ENCODE results near the gene PSME3IP1.

PSME3IP1 gene

GRCh38 chr16:57134982-57135381 is 50.9 kb downstream of the PSME3IP1 start:
- Mint-ChIP-seq H3K4me3 (peak overlapping the region; percentile 81), H3K9me3 (no peaks in the 10 kb centered on the region), H3K27me3 (ENCODE audit: low read depth) (no peaks in the 10 kb centered on the region), H3K36me3 (ENCODE audit: low read depth) (peaks cover 8% of the 10 kb centered on the region), H3K27ac (peak overlapping the region; percentile 88), H3K4me1 (ENCODE audit: low read depth) (peaks cover 34% of the 10 kb centered on the region)

DNA sequence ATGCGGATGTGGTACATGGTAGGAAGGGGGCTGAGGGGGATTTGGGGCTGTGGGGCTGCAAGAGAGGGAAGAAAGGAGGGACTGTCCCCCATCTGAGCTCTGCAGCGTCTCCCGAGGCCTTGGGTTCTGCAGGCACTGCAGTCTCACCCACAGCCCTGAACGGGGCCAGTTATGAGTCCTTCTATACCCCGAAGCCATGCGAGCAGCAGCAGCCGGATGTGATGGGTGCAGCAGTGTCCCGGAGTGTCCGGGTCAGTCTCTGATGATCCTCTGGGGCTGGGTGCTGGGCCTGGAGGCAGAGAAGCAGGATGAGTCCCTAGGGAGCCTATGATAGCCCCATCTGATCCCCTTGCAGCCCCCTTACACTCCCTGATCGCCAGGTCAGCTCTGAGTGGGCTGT is 52.0 kb downstream of the PSME3IP1 start:
- Mint-ChIP-seq H3K9me3 (no peaks in the 10 kb centered on the region), H3K4me3 (no peak overlapping the region), H3K36me3 (ENCODE audit: low read depth) (peaks cover 8% of the 10 kb centered on the region), H3K27me3 (ENCODE audit: low read depth) (no peaks in the 10 kb centered on the region), H3K4me1 (ENCODE audit: low read depth) (peaks cover 38% of the 10 kb centered on the region), H3K27ac (peak overlapping the region; percentile 88)

- H3K27ac Mint-ChIP-seq, result no peak overlapping the region
- H3K4me1 Mint-ChIP-seq (ENCODE audit: low read depth), result peaks cover 40% of the 10 kb centered on the region
- H3K9me3 Mint-ChIP-seq, result no peaks in the 10 kb centered on the region
- H3K4me3 Mint-ChIP-seq, result no peak overlapping the region
- no peaks in the 10 kb centered on the region for H3K27me3 Mint-ChIP-seq (ENCODE audit: low read depth)
- peaks cover 3% of the 10 kb centered on the region for H3K36me3 Mint-ChIP-seq (ENCODE audit: low read depth)
These were observed 52.8 kb downstream of the PSME3IP1 start for GRCh38 chr16:57133031-57133430.

- no peaks in the 10 kb centered on the region for H3K27me3 Mint-ChIP-seq (ENCODE audit: low read depth)
- no peaks in the 10 kb centered on the region for H3K9me3 Mint-ChIP-seq
- H3K4me3 Mint-ChIP-seq, result no peak overlapping the region
- H3K27ac Mint-ChIP-seq, result peak overlapping the region; percentile 65
- peaks cover 3% of the 10 kb centered on the region for H3K36me3 Mint-ChIP-seq (ENCODE audit: low read depth)
- H3K4me1 Mint-ChIP-seq (ENCODE audit: low read depth), result peaks cover 43% of the 10 kb centered on the region
These were observed 53.4 kb downstream of the PSME3IP1 start for GRCh38 chr16:57132470-57132869.

GRCh38 chr16:57131351-57131970 is 54.4 kb downstream of the PSME3IP1 start:
- Mint-ChIP-seq H3K4me3 (no peak overlapping the region), H3K27ac (peak overlapping the region; percentile 65), H3K9me3 (no peaks in the 10 kb centered on the region), H3K4me1 (ENCODE audit: low read depth) (peaks cover 47% of the 10 kb centered on the region), H3K36me3 (ENCODE audit: low read depth) (peaks cover 3% of the 10 kb centered on the region), H3K27me3 (ENCODE audit: low read depth) (no peaks in the 10 kb centered on the region)

DNA sequence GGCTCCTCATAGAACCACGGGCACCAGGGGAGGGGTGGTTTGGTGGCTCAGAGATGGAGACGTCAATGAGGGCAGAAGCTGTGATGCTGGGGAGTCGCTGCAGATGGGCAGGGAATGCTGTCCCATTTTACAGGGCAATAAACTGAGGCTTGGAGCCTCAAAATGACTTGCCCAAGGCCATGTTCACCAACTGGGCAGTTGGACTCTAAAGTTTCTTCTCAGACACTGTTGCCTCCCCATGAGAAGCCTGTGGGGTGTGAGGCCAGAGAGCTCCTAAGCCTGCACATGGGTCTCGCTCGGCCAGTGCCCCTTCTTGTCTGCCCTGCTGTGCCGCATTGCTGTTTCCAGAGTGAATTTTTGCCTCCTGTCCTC is 54.9 kb downstream of the PSME3IP1 start:
- H3K9me3 Mint-ChIP-seq, result no peaks in the 10 kb centered on the region
- H3K36me3 Mint-ChIP-seq (ENCODE audit: low read depth), result peaks cover 3% of the 10 kb centered on the region
- peaks cover 48% of the 10 kb centered on the region for H3K4me1 Mint-ChIP-seq (ENCODE audit: low read depth)
- H3K27ac Mint-ChIP-seq, result no peak overlapping the region
- H3K4me3 Mint-ChIP-seq, result no peak overlapping the region
- H3K27me3 Mint-ChIP-seq (ENCODE audit: low read depth), result no peaks in the 10 kb centered on the region

- H3K4me1 Mint-ChIP-seq (ENCODE audit: low read depth), result peaks cover 44% of the 10 kb centered on the region
- no peaks in the 10 kb centered on the region for H3K36me3 Mint-ChIP-seq (ENCODE audit: low read depth)
- H3K27ac Mint-ChIP-seq, result peak overlapping the region; percentile 95
- H3K4me3 Mint-ChIP-seq, result peak overlapping the region; percentile 74
- H3K9me3 Mint-ChIP-seq, result no peaks in the 10 kb centered on the region
- H3K27me3 Mint-ChIP-seq (ENCODE audit: low read depth), result no peaks in the 10 kb centered on the region
These were observed 57.0 kb downstream of the PSME3IP1 start for GRCh38 chr16:57128771-57129389.

DNA sequence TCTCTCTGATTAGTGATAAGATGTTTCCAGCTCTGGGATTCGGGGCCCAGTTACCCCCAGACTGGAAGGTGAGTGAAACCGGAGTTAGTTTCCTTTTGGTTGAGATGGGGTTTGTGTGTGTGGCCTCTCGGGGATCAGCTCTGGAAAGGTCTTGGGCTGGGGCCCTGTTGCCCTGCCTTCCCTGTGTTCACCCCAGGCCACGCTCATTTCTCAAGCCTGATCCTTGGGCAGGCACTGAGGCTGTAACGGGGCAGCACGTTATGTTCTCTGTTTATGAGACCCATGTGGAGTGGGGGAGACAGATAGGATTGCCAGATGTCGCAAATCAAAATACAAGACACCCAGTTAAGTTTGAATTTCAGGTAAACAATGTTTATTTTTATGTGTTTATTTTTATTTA is 58.0 kb downstream of the PSME3IP1 start:
- Mint-ChIP-seq H3K27me3 (ENCODE audit: low read depth) (no peaks in the 10 kb centered on the region), H3K4me3 (no peak overlapping the region), H3K4me1 (ENCODE audit: low read depth) (peaks cover 48% of the 10 kb centered on the region), H3K27ac (peak overlapping the region; percentile 32), H3K36me3 (ENCODE audit: low read depth) (no peaks in the 10 kb centered on the region), H3K9me3 (no peaks in the 10 kb centered on the region)

DNA sequence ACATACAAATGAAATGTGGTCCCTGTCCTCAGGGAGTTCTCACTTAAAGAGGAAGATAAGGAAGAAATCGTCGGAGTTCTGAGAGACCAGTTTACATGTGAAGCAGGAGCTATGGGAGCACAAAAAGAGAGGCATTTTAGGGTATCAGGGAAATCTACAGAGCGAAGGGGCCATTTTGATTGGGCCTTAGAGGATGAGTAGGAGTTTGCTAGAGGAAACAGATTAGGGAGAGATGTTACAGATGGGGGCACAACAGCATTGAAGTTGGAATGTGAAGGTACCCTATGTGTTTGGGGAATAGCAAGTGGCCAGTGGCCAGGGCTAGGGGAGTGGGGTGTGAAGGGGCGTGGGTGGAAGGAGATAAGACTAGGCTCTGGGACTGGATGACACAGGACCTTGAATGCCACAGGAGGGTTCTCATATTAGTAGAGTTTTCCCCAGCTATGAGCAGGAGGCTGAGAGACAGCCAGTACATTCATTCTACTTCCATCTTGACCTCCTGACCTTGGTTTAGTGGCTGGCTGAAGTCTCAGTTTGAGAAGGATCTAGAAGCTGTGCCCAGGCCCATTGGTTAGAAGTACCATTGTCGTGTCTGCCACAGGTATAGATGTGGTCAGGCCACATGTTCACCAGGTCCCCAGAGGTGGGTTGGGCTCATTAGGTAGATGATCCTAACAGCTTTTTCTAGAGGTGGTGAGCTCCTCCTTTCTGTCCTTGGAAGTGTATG is 58.6 kb downstream of the PSME3IP1 start:
- Mint-ChIP-seq H3K9me3 (no peaks in the 10 kb centered on the region), H3K4me3 (no peak overlapping the region), H3K36me3 (ENCODE audit: low read depth) (no peaks in the 10 kb centered on the region), H3K27me3 (ENCODE audit: low read depth) (no peaks in the 10 kb centered on the region), H3K4me1 (ENCODE audit: low read depth) (peaks cover 46% of the 10 kb centered on the region), H3K27ac (peak overlapping the region; percentile 72)

GRCh38 chr16:57126411-57126810 is 59.4 kb downstream of the PSME3IP1 start:
- Mint-ChIP-seq H3K4me3 (no peak overlapping the region), H3K27me3 (ENCODE audit: low read depth) (no peaks in the 10 kb centered on the region), H3K27ac (peak overlapping the region; percentile 72), H3K36me3 (ENCODE audit: low read depth) (peaks cover under 1% of the 10 kb centered on the region), H3K9me3 (no peaks in the 10 kb centered on the region), H3K4me1 (ENCODE audit: low read depth) (peaks cover 42% of the 10 kb centered on the region)

- peaks cover 42% of the 10 kb centered on the region for H3K4me1 Mint-ChIP-seq (ENCODE audit: low read depth)
- no peak overlapping the region for H3K4me3 Mint-ChIP-seq
- H3K9me3 Mint-ChIP-seq, result no peaks in the 10 kb centered on the region
- no peaks in the 10 kb centered on the region for H3K27me3 Mint-ChIP-seq (ENCODE audit: low read depth)
- H3K36me3 Mint-ChIP-seq (ENCODE audit: low read depth), result peaks cover 3% of the 10 kb centered on the region
- H3K27ac Mint-ChIP-seq, result no peak overlapping the region
These were observed 59.9 kb downstream of the PSME3IP1 start for GRCh38 chr16:57125969-57126368.

DNA sequence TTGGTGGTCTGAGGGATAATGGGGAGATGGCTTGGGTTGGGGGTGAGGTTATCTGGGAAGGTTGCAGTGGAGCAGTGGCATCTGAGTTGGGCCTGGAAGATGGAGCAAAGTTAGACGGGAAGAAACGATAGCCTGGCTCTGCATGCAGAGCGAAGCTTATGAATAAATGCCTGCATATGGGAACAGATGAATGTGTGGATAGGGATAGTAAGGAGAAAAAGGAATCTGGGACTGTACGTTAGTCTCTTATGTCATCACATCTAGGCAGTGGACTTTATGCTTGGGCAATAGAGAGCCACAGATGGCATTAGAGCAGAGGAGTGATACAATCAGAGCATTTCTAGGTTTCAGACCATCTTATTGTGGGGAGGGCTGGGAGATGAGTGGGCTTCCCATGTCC is 60.5 kb downstream of the PSME3IP1 start:
- Mint-ChIP-seq H3K9me3 (no peaks in the 10 kb centered on the region), H3K27ac (no peak overlapping the region)

DNA sequence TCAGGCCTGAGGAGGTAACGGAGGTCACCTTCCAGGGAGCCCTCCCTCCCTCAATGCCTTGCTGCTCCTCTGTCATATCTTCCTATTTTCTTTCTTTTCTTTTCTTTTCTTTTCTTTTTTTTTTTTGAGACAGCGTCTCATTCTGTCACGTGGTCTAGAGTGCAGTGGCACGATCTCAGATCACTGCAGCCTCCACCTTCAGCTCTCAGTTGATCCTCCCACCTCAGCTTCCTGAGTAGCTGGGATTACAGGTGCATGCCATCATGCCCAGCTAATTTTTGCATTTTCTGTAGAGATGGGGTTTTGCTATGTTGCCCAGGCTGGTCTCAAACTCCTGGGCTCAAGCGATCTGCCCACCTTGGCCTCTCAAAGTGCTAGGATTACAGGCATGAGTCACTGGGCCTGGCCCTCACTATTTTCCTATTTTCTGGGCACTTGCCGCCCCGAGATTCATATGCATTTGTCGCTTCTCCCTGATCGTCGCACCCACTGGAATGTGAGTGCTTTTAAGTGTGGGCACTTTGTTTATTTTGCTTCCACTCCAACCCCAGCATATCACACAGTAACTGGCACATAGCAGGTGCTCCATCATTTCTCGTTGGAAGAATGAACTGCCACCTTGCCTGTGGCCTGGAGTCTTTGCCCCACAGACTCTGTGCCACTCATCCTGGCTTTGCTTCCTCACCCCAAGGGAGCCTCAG is 61.7 kb downstream of the PSME3IP1 start:
- Mint-ChIP-seq H3K9me3 (no peaks in the 10 kb centered on the region), H3K4me3 (no peak overlapping the region), H3K27me3 (ENCODE audit: low read depth) (no peaks in the 10 kb centered on the region), H3K27ac (peak overlapping the region; percentile 15), H3K36me3 (ENCODE audit: low read depth) (peaks cover 3% of the 10 kb centered on the region), H3K4me1 (ENCODE audit: low read depth) (peaks cover 37% of the 10 kb centered on the region)

More for the DNA sequence above, 60.5 kb downstream of the PSME3IP1 start:
- peaks cover 3% of the 10 kb centered on the region for H3K36me3 Mint-ChIP-seq (ENCODE audit: low read depth)
- peaks cover 39% of the 10 kb centered on the region for H3K4me1 Mint-ChIP-seq (ENCODE audit: low read depth)
- no peak overlapping the region for H3K4me3 Mint-ChIP-seq
- no peaks in the 10 kb centered on the region for H3K27me3 Mint-ChIP-seq (ENCODE audit: low read depth)

GRCh38 chr16:57123216-57123973 is 62.4 kb downstream of the PSME3IP1 start:
- H3K9me3 Mint-ChIP-seq, result no peaks in the 10 kb centered on the region
- no peak overlapping the region for H3K4me3 Mint-ChIP-seq
- no peaks in the 10 kb centered on the region for H3K27me3 Mint-ChIP-seq (ENCODE audit: low read depth)
- H3K4me1 Mint-ChIP-seq (ENCODE audit: low read depth), result peaks cover 30% of the 10 kb centered on the region
- H3K27ac Mint-ChIP-seq, result peak overlapping the region; percentile 15
- peaks cover 3% of the 10 kb centered on the region for H3K36me3 Mint-ChIP-seq (ENCODE audit: low read depth)

Measured in T-helper 1 cell treated with Interleukin-12 subunit alpha and Interleukin-12 subunit beta and Interleukin-4 antibody, amounts not matched to agents 30 μg/mL and 1 μg/mL, for 36 hours (primary cell).